DMS53 treated with DMSO at 0.1 percent for 48 hours (cell line): Measurements from ENCODE around the gene EIF3D.

Experiments
- DNase-seq: peaks from one replicate; lab custom pipeline; 2025; ENCODE audit not compliant: unreplicated experiment; lab: John Stamatoyannopoulos, UW

EIF3D gene, protein sequence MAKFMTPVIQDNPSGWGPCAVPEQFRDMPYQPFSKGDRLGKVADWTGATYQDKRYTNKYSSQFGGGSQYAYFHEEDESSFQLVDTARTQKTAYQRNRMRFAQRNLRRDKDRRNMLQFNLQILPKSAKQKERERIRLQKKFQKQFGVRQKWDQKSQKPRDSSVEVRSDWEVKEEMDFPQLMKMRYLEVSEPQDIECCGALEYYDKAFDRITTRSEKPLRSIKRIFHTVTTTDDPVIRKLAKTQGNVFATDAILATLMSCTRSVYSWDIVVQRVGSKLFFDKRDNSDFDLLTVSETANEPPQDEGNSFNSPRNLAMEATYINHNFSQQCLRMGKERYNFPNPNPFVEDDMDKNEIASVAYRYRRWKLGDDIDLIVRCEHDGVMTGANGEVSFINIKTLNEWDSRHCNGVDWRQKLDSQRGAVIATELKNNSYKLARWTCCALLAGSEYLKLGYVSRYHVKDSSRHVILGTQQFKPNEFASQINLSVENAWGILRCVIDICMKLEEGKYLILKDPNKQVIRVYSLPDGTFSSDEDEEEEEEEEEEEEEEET

DNA sequence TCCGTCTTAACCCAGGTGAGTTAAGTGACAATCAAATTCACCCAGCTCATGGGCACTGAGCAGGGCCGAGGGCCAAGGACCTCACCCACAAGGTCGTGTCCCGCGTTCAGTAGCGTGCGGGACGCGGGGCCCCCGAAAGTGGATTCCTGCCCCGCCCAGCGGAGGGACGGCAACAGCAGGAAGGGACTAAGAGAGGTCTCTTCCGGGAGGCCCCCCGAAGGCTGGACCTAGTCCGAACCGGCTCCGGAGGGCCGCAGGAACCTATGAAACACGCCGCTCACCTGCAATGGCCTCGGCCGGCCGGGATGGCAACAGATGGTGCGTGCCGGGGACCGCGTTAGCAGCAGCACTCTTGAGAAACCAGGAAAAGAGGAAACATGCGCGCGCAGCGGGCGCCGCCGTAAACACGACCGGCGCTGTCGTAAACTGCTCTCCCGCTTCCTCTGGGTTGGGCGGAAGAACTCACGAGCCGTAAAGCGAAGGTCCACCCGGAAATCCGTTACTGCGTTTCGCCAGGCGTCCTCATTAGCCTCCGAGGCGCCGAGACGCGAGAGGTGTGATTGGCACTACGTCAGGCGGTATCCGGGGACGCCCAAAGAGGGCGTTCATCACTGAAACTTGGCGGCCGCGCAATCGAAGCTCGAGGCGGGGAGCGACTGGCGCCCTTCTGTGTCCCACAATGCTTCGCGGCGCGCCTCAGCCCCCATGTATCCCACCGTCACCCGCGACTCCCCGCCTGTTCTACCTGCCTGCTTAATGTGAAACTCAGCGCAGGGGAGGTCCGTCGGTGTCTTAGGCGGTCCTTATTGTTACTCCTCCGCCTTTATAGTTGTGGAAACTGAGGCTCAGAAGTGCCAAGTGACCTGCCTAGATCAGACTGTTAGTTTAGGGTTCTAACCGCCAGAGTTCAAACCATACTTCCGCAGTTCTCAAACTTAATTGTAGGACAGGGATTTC, at the start of gene EIF3D:
Gene EIF3D (minus strand): TSS at position 372 of the 957 bp plus-strand sequence. CDS start 3,045 bp downstream, outside the sequence.
- peak; percentile 79 for DNase-seq

DNA sequence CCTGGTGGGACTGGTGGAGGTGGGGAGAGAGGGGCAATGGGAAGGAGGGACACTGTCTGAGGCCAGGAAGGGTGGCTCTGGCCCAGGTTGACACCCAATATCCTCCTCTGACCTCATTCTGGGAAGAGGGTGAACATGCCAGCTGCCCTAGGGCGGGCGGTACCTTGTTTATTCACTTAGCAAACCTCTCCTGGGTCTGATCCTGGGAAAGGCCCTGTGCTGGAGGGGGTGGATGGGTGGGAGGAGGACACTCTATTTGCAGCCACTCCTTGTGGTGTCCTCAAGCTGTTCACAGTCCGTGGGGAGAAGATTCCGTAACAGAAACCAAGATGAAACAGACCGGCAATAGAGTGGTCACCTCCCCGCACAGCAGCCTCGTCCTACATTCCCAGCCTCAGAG, 49.7 kb upstream of the EIF3D start:
- DNase-seq: no peak

DNA sequence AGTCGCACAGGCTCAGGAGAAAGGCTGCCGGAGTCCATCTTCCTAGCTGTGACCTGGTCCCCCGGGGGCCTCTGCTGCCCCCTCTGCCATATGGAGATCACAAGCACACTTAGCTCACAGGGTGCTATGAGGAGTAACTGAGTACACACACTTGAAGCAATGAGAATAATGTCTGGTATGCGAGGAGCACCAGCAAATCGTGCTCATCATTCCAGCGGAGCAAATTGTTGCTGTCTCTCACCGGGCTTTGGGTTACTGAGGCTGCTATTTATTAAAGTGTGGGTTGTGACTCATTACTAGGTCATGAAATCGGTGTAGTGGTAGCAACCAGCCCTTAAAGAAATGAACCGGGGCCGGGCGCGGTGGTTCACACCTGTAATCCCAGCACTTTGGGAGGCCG, 48.1 kb upstream of the EIF3D start:
- DNase-seq: no peak

DNA sequence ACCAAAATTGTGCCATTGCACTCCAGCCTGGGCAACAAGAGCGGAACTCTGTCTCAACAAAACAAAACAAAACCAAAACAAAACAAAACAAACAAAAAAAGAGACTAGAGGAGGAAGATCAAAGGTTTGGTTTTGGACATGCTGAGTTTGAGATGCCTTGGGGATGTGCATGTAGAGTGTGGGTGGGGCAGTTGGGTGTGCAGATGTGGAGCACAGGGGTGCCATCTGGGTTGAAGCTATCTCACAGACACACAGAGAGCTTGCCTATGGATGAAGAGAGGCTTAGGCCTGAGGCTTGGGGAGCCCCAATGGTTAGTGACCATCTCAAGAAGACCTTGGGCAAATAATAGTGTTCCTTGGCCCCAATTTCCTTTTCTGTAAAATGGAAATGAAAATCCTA, 45.8 kb upstream of the EIF3D start:
- DNase-seq: no peak

DNA sequence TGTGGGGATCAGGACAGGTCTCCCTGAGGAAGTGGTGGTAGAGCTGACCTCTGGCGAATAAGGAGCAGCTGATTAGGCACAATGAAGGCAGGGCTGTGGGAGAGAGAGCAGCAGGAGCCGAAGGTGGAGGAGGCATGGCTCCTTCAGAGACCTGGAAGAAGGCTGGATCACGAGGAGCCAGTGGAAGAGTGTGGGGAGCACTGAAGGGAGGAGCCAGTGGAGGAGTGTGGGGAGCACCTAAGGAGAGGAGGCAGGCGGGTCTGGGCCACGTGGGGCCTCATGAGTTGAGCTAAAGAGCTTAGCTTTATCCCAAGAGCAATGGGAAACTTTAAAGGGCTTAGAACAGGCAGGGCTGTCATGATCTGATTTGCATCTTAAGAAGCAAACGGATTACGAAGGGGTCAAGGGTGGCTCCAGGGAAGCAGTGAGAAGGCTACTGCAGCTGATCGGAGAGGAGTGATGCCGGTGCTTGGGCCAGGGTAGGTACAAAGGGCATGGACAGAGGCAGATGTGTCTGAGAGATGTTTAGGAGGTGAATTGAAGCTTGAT, 44.9 kb upstream of the EIF3D start:
- no peak for DNase-seq

DNA sequence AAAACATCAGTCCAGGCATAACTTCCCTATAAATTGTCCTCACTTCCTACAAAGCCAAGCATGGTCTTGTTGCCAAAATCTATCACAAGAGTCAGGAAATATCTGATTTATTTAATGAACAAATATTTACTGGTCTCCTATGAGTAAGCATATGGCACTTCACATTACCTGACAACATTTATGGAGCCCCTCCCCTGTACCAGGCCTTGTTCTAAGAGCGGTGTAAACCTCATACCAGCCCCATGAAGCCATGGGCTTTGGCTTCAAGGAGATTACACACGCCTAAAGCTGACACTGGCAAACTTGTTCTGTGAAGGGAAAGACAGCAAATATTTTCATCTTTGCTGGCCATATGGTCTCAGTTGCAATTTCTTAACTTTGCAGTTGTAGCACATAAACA, 43.0 kb upstream of the EIF3D start:
- no peak for DNase-seq

DNA sequence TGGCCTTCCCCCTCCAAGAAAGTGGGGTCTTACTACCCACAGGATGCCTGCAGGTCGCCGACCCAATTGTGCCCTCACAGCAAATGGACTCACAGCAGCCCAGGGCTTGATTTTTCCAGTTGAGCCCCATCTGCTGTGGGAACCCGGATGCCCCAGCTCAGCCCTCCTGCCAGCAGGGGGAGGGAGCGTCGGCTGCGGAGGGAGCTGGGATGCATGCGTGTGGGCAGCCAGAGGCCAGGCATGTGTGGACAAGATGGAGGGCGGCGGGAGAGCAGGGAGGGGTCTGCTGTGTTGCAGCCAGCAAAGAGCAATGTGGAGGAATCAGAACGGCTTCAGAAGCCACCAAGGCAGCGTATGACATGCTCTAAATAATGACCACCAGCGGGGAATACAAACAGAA, 41.0 kb upstream of the EIF3D start:
- DNase-seq: no peak

DNA sequence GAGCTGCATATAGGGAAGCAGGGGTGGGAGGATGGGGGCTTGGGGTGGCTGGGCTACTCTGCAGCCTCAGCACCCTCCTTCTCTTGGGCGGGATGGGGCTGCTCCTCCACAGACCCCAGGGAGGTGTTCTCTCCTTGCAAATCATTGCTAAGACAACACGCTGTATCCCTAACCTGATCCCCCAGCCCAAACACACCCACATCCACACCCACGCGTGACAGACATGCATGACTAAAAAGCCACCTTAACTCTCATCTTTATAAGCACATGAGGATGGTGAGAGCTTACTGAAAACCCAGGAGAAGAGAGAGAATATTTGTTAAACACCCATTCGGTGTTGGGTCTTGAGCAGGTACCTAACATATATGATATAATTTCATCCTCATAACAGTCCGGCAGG, 39.9 kb upstream of the EIF3D start:
- DNase-seq: no peak

DNA sequence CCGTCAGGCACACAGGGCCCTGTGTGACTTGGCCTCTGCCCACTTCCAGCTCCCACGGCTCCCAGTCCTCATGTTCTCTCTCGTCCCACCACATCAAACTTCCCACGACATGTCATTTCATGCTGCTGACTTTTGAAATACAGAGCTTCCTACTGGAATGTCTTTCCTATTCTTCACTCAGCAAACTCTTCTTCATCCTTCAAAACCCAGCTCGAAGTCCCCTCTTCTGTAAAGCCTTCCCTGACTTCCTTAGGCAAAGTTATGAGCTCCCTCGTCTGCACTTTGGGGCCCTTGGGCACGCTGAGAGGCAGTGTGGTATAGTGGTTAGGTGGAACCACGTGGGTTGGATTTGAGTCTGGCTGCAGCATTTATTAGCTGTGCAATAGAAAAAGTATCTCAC, 37.8 kb upstream of the EIF3D start:
- DNase-seq: no peak

DNA sequence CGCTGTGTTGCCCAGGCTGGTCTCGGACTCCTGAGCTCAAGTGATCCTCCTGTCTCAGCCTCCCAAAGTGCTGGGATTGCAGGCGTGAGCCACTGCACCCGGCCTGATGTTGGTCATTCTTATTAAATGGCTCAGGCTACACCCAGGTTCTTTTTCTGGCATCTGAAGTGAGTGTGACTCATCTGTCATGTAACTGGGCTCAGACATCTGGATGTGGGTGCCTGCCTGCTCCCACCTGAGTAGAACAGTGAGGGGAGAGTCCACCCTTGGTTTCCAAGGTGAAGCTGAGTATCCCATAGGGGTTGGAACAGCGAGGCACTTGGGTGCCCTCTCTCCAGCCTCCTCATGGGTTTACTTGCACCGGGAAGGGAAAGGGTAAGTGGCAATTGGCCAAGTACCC, 36.7 kb upstream of the EIF3D start:
- no peak for DNase-seq

DNA sequence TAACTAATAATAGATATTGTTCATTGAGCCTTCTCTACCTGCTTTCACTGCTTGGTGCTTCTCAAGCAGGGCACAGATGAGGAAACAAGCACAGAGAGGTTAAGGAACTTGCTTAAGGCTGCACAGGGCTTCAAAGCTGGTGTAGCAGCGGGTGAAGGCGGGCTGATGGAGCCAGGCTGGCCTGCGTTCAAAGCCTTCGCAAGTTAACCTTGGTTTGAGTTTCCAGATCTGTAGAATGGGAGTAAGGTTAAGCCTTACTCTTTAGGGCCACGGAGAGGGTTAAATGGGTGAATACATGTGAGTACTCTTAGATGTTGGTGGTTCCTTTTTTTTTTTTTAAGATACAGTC, 36.2 kb upstream of the EIF3D start:
- no peak for DNase-seq

DNA sequence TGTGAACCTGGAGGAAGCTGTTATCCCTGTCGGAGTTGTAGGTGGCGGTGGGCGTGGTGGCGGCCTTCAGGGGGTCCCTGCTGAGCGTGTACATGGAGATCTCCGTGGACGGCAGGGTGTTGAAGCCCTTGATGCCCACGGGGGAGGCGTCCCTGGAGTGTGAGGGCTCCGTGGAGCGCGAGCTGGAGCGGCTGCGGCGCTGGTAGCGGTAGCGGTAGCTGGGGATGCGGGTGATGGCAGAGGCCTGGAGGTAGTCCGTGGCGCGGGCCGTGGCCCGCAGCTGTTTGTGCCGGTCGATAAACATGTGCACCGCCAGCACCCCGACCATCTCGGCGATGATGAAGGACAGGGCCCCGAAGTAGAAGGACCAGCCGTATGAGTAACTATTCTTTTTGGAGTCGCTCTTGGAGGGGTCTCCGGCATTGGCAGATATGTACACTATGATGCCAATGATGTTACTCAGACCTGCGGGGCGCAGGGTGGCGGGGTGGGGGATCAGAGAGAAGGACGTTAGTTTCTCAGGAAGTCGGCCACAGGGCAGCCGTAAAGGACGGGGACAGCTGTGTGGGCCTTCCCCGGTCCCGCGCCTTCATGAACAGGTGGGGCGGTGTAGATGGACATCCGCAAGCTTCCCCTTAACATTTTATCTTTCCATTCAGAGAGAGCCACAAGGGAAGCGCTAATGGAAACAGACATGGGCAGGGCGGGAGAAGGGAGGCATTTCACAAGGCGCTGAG, 35.6 kb upstream of the EIF3D start:
- DNase-seq: no peak

DNA sequence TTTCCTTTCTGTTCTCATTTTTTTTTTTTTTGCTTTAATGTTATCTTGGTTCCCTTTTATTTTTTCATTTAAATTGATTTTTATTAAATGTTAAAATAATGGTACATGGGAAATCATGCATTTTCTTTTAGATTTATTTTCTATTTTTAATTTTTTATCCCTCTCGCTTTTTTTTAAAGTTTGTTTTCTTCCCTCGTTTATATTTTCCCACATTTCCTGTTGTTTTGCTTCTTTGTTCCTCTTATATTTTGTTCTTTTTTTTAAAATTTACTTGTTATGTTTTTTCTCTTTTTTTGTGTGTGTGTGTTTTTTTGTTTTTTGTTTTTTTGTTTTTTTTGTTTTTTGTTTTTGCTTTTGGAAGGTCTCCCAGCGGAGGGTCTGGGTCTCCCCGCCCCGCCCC, 34.9 kb upstream of the EIF3D start:
- DNase-seq: no peak

DNA sequence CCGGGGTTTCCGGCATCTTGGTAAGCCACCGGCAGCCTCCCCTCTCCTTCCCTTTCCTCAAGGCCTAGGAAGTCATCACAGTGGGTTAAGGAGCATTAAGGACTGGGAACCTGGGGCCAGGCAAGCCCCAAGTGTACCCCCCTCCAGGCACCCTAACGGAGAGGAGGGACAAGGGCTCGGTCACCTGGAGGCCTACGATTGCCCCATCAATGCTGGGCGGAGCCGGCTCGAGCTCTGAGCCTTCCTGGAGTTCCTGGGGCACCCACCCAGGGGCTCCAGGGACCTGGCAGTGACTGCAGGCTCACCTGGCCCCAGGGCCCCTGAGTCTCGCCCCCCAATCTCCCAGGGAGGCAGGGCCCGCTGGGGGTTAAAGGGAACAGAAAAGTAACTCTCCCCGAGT, 34.5 kb upstream of the EIF3D start:
- DNase-seq: no peak

DNA sequence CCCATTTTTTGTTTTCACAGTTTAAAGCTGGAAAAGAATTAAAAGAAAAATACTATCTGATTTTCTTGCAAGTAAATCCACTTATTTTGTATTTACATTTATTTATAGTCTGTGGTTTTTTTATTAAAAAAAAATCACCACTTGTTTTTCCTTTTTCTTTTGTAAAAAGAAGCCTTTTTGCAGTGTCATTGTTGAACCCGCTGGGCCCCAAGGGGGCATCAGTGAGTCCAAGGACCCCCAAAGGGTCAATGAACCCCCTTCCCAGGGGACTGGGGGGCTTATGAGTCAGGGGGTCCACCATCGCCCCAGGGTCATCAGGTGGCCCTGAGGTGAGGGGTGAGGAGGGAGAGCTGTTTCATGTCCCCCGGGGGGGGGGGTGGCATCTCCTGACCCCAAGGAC, 34.0 kb upstream of the EIF3D start:
- DNase-seq: no peak

DNA sequence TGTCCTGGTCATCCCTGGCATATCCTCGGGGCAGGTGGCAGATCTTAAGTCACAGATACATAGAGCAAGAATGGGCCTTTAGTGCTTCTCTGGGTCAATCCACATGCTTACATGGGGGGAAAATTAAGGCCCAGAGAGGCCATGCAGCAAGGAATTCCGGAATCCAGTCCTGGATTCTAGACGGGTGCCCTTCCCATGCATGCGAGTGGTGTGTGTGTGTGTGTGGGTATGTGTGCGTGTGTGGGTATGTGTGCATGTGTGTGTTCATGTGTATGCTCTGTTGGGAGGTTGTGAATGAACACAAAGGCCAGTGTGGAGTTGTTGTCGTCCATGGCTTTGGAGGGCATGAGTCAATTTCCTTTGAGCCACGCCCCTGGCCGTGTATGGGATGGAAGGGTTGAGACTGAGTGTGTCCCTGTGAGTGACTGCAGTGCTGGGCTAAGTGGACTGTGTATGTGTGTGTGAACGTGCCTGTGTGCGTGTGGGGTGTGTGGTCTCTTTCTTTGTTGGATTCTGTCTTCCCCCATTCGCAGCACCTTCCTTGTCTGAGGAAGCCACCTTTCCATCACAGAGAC, 33.4 kb upstream of the EIF3D start:
- no peak for DNase-seq

DNA sequence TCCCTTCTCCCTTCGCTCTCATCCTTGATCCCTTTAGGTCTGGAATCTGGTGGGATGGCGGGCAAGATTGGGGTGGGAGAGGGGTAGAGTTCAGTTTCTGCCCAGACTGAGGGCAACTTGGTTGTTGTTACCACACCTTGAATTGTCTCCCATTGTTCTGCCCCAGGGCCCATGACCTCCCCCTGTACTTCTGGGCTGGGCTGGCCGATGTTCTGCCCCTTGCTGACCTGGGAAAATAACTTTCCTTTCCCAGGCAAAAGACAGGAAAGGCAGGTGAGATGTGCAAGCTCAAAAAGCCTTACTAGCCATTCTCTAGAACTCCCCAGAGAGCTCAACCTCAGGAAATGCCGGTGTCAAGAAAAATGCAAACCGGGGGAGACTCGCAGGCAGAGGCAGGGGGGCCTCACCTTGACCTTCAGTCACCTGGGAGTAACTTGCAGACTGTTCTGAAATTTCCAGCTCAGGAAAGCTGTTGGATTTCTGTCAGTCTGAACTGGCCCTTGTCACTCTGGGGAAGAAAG, 32.4 kb upstream of the EIF3D start:
- DNase-seq: no peak

DNA sequence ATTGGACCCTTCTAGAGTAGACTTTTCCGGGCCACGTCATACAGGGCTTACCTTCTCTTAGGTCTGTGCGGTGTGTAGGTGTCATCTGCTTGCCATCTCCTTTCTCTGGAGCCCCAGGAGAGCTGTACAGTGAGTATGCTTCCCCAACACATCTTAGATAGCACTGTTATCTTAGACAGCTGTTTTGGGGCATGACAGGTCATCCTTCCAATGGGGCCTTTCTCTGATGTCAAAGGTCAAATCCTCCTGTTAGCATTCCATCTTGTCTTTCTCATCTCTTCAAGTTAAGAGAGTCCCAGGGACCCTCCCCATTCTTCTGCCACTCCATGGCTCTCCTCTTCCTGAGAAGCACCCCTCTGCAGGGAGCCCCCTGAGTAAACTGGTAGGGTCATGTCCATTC, 31.0 kb upstream of the EIF3D start:
- no peak for DNase-seq

DNA sequence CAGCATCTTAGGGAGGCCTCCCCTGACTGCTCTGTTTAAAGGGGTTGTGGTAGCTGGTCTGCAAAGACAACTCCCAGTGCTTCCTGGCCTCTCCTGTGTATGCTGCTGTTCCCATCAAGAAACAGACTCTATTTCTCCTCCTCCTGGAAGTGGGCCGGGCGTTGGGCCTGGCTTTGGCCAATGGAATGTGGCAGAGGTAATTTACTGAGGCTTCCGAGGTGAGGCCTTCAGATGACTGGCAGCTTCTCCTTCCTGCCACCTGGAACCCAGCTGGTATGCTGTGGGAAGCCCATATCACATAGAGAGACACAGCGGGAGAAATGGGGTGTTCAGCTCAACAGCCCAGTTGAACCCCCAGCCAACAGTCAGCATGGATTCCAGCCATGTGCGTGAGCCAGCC, 25.1 kb upstream of the EIF3D start:
- no peak for DNase-seq

DNA sequence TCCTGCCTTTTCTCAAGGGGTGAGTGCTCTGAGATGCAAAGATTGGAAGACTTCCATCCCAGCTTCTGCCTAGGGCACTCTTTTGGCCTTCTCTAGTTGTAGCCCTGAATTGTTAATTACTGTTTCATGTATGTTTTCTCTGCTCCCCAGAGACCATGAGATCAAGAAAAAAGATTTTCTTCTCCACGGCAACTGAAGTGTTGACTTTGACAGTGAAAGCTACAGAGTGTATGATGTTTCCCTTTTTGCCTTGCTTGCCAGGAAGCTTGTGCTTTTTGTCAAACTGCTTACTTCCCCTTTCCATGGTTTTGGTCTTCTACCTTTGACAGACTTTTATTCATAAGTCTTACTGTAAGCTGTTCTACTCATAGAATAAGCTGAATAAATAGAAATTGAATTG, 23.3 kb upstream of the EIF3D start:
- no peak for DNase-seq
